ENCODE measurements around the gene CNOT11. TPM values are rescaled to one million over a fixed set of nuclear protein-coding genes. Genes with fewer than 3 reads are reported as not detected.

Gene CNOT11
- total RNA-seq, 2 donors from 2014 or later = 10.2 to 34.5 TPM

DNA sequence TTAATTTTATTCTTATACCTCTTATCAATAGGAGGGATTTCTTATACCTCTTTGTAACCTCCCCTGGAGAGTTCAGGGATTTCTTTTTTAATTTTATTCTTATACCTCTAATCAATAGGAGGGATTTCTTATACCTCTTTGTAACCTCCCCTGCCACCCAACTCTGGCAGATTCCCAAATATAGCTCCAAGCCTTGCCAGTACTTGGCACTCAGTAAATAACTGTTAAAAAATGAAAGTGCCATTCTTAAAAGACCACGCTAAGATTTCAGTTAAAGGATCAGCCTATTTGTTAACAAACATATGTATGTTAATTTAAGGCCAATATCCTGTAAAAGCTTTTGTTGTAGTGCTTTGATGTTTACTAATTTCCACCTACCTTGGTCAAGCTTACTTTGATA lies 51.0 kb downstream of the CNOT11 start:
- no peaks in the 10 kb centered on the region for H3K36me3 ChIP-seq (replicated peaks in 1 of 2; ENCODE audit: insufficient read depth in 1 of 2, low read depth in 2 of 2)
- WGBS, 2 donors = 52 to 54% methylated on average over 1 of the region's 1 CpG
- intact Hi-C loops (cut with DNase I) = no loop called here
- no peak for DNase-seq
- H3K4me1 ChIP-seq = peaks cover 65% of the 10 kb centered on the region
- H3K27me3 ChIP-seq = no peaks in the 10 kb centered on the region
- no peaks in the 10 kb centered on the region for H3K9me3 ChIP-seq
- no peak for ATAC-seq
- H3K4me3 ChIP-seq = no peak overlapping the region
- H3K27ac ChIP-seq = no peak overlapping the region
- no peak for TF ChIP-seq POLR2A (IDR thresholded peaks at IDR 0.05)
- TF ChIP-seq, protein P1, sequence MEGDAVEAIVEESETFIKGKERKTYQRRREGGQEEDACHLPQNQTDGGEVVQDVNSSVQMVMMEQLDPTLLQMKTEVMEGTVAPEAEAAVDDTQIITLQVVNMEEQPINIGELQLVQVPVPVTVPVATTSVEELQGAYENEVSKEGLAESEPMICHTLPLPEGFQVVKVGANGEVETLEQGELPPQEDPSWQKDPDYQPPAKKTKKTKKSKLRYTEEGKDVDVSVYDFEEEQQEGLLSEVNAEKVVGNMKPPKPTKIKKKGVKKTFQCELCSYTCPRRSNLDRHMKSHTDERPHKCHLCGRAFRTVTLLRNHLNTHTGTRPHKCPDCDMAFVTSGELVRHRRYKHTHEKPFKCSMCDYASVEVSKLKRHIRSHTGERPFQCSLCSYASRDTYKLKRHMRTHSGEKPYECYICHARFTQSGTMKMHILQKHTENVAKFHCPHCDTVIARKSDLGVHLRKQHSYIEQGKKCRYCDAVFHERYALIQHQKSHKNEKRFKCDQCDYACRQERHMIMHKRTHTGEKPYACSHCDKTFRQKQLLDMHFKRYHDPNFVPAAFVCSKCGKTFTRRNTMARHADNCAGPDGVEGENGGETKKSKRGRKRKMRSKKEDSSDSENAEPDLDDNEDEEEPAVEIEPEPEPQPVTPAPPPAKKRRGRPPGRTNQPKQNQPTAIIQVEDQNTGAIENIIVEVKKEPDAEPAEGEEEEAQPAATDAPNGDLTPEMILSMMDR (IDR thresholded peaks at IDR 0.05) = no peak

DNA sequence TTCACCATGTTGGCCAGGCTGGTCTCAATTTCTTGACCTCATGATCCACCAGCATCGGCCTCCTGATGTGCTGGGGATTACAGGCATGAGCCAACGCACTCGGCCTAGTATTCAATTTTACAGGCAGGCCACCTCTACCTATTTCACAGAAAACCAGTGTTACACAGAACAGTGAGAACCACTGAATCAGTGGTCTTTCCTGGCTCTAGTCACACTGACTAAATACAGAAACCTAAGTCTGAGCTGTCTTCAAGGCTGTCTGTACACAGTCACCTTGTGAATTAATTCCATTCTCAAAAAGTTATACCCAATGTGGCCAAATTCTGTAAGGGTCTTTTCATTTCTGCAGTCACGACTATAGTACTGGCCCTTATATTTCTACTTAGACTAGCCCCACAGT lies 52.3 kb downstream of the CNOT11 start:
- intact Hi-C loops (cut with DNase I) = no loop called here
- Histone ChIP-seq H3K27ac (peak overlapping the region in 1 of 4 donors; percentile 93), H3K9me3 (no peaks in the 10 kb centered on the region), H3K36me3 (replicated peaks in 1 of 2; ENCODE audit: insufficient read depth in 1 of 2, low read depth in 2 of 2) (no peaks in the 10 kb centered on the region), H3K4me1 (peaks cover 67% of the 10 kb centered on the region), H3K27me3 (no peaks in the 10 kb centered on the region), H3K4me3 (no peak overlapping the region)
- DNase-seq (no peak), ATAC-seq (no peak)
- TF ChIP-seq POLR2A (IDR thresholded peaks at IDR 0.05) = no peak
- TF ChIP-seq, protein P1 (IDR thresholded peaks at IDR 0.05) = no peak
- 85 to 86% methylated on average over 4 of the region's 4 CpGs for WGBS, 2 donors

DNA sequence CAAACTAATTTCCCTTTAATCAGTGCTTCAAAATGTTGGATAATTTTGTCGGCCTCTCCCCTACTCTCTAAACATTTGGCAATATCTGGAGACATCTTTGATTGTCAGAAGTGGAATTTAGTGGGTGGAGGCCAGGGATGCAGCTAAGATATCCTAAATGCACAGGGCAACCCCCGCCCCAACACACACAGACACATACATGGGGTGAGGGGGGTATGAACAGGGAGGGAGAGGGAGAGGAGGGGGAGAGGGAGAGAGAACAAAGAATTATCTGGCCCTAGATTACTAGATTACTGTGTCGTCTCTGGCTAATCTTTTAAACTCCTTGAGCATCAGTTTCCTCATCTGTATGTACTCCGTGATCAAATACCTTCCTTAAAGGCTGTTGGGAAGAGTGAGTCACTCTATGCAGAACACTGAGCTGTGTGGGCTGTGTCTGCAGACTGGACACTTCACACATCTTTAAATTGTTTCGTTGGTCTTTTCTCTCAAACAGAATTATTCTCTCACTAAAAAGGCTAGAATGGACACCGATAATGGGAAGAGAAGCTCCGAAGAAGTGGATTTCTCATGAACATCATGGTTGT lies 52.9 kb downstream of the CNOT11 start:
- no peak overlapping the region for H3K4me3 ChIP-seq
- H3K4me1 ChIP-seq = peaks cover 64% of the 10 kb centered on the region
- DNase-seq (no peak), ATAC-seq (no peak)
- no peaks in the 10 kb centered on the region for H3K9me3 ChIP-seq
- WGBS, 2 donors = 58 to 60% methylated on average over 7 of the region's 7 CpGs
- intact Hi-C loops (cut with DNase I) = no loop called here
- H3K27ac ChIP-seq = peak overlapping the region in 3 of 4 donors; percentile 86 to 93 (median 89)
- TF ChIP-seq POLR2A (IDR thresholded peaks at IDR 0.05) = no peak
- TF ChIP-seq, protein P1 (IDR thresholded peaks at IDR 0.05) = no peak
- H3K27me3 ChIP-seq = no peaks in the 10 kb centered on the region
- no peaks in the 10 kb centered on the region for H3K36me3 ChIP-seq (replicated peaks in 1 of 2; ENCODE audit: insufficient read depth in 1 of 2, low read depth in 2 of 2)

DNA sequence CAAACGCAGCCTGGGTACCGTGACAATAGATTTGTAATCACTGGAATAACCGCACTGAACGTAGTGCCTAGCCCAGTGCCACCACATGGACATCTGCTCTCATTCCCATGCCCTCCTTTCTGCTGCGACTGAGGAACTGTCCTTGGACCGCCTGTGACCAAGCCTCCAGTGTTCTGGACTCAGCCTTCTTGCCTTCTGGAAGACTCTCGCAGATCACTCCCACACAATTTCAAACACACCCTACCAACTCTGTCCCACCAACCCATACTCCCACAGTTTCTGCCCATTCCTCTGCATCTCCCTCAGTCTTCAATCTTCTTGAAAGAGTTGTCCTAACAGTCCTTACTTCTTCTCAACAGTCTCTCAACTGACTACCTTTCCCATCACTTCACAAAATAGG lies 53.7 kb downstream of the CNOT11 start:
- TF ChIP-seq POLR2A (IDR thresholded peaks at IDR 0.05) = peak in 1 of 3 donors; percentile 30
- TF ChIP-seq, protein P1 (IDR thresholded peaks at IDR 0.05) = no peak
- H3K27me3 ChIP-seq = no peaks in the 10 kb centered on the region
- 11 to 22% methylated on average over 7 of the region's 7 CpGs for WGBS, 2 donors
- H3K4me1 ChIP-seq = peaks cover 64% of the 10 kb centered on the region
- ATAC-seq = peak; percentile 9
- H3K4me3 ChIP-seq = peak overlapping the region in 1 of 2 donors; percentile 73
- DNase-seq = peak; percentile 50 to 67 (median 60)
- H3K27ac ChIP-seq = peak overlapping the region; percentile 46 to 93 (median 88)
- intact Hi-C loops (cut with DNase I) = no loop called here
- no peaks in the 10 kb centered on the region for H3K36me3 ChIP-seq (replicated peaks in 1 of 2; ENCODE audit: insufficient read depth in 1 of 2, low read depth in 2 of 2)
- no peaks in the 10 kb centered on the region for H3K9me3 ChIP-seq

DNA sequence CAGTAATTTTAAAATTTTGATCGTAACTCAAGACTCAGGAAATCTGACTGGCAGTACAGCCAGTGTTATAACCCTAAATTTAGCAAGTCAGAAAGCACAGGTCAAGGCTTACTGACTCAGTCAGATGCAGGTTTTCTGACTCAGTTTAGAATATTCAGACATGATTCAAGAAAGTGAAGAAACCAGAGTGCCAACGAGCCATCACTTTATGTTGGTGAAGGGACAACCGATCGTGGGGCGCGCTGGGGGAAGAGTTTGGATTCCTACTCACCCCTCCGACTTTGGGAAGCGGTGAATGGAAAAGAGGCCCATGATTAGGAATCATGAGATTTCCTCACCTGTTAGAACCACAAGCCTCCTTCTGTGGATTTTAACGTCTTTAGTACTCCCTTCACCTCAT lies 54.8 kb downstream of the CNOT11 start:
- ATAC-seq (no peak), DNase-seq (no peak)
- Histone ChIP-seq H3K4me1 (peaks cover 60% of the 10 kb centered on the region), H3K9me3 (no peaks in the 10 kb centered on the region), H3K4me3 (peak overlapping the region; percentile 73 to 86), H3K27me3 (no peaks in the 10 kb centered on the region), H3K27ac (peak overlapping the region; percentile 58 to 93 (median 88)), H3K36me3 (replicated peaks in 1 of 2; ENCODE audit: insufficient read depth in 1 of 2, low read depth in 2 of 2) (no peaks in the 10 kb centered on the region)
- WGBS, 2 donors = 11 to 23% methylated on average over 9 of the region's 9 CpGs
- no peak for TF ChIP-seq POLR2A (IDR thresholded peaks at IDR 0.05)
- TF ChIP-seq, protein P1 (IDR thresholded peaks at IDR 0.05) = no peak
- intact Hi-C loops (cut with DNase I) = no loop called here
